ES-I3 (cell line): ENCODE measurements around the gene HES5.

Source experiments
- H3K36me3 ChIP-seq: 2 replicates; pipeline ENCODE4 v1.6.1; 2013; ENCODE audit warnings: mild to moderate bottlenecking, low read length, control low read depth, moderate library complexity; ENCODE audit not compliant: insufficient read depth
- H3K4me1 ChIP-seq: 2 replicates; pipeline ENCODE4 v1.6.1; 2013; ENCODE audit warnings: mild to moderate bottlenecking, control low read depth, low read length; ENCODE audit not compliant: insufficient read depth
- H3K9ac ChIP-seq: 2 replicates; pipeline ENCODE4 v1.6.1; 2013; ENCODE audit warnings: low read depth, mild to moderate bottlenecking, low read length, moderate library complexity
- H3K9me3 ChIP-seq: 2 replicates; pipeline ENCODE4 v1.6.1; 2013; ENCODE audit warnings: mild to moderate bottlenecking, low read length, moderate library complexity; ENCODE audit not compliant: control insufficient read depth, insufficient read depth

HES5 gene

DNA sequence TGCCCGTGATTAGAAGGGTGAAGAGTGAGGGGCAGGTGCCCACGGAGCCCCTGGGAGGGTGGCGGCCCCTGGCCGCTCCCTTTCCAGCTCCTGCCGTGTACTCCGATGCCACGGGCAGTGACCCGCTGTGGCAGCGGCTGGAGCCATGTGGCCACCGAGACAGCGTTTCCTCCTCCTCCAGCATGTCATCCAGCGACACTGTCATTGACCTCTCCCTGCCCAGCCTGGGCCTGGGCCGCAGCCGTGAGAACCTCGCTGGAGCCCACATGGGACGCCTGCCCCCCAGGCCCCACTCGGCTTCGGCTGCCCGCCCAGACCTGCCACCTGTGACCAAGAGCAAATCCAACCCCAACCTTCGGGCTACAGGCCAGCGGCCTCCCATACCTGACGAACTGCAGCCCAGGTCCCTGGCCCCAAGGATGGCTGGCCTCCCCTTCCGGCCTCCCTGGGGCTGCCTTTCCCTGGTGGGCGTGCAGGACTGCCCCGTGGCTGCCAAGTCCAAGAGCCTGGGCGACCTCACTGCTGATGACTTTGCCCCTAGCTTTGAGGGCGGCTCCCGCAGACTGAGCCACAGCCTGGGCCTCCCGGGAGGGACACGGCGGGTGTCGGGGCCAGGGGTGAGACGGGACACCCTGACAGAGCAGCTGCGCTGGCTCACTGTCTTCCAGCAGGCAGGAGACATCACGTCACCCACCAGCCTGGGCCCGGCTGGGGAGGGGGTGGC, 25.7 kb downstream of the HES5 start:
- Histone ChIP-seq H3K4me1 (no peaks in the 10 kb centered on the region; the same call in 1 of the 2 replicates), H3K9ac (no peak overlapping the region), H3K9me3 (no peaks in the 10 kb centered on the region), H3K36me3 (no peaks in the 10 kb centered on the region)

DNA sequence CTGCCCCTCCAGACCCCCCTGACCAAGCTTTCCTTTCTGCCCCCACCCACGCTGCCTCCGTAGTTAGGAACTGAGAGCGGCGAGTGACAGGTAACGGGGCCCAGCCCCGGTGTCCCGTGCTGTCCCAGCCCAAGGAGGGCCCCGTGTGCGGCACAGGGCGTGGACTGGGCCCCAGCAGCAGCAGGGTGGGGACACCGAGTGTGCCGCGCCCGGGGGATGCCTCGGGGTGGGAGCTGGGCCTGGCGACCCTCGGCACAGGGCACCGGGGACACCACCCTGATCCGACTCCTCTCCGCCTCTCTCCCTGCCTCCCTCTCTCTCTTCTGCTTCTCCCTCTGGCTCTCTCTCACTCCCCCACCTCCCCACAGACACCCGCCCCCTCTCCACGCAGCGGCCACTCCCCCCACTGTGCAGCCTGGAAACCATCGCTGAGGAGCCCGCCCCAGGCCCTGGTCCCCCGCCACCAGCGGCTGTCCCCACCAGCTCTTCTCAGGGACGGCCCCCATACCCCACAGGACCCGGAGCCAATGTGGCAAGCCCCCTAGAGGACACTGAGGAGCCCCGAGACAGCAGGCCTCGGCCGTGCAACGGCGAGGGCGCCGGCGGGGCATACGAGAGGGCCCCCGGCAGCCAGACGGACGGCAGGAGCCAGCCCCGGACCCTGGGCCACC, 26.4 kb downstream of the HES5 start:
- no peaks in the 10 kb centered on the region; the same call in 1 of the 2 replicates for H3K4me1 ChIP-seq
- H3K9ac ChIP-seq = no peak overlapping the region
- H3K36me3 ChIP-seq = no peaks in the 10 kb centered on the region
- H3K9me3 ChIP-seq = no peaks in the 10 kb centered on the region

DNA sequence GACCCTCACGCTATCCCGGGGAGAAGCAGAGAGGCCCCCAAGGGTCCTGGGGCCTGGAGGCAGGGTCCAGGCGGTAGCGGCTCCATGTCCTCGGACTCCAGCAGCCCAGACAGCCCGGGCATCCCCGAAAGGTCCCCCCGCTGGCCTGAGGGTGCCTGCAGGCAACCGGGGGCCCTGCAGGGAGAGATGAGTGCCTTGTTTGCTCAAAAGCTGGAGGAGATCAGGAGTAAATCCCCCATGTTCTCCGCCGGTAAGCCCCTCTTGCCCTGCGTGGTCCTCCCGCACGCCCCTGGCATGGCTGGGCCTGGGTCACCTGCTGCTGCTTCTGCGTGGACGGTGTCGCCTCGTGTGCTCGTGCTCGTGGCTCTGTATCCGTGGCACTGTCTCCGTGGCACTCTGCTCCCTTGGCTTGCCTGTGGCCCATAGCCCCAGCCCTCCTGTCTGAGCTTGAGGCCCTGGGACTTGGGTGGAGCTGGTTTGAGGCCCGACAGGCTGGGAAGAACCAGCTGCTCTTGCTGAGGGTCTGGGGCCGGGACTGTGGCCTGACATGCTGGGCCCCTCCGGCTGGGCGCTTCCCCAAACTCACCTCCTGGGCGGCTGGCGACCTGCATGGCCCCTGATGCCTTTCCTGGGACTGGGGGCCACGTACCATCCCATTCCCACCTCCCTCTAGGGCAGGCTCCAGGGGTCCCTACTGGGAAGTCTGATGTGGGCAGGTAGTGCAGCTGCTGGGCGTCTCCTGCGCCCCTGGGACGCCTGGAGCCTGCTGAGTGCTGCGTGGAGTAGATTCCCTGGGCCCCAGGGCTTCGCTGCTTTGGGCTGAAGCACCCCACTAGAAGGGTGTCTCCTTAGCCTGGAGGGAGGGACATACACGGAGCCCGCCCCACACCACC, 27.2 kb downstream of the HES5 start:
- H3K36me3 ChIP-seq = no peaks in the 10 kb centered on the region
- no peak overlapping the region for H3K9ac ChIP-seq
- H3K9me3 ChIP-seq = no peaks in the 10 kb centered on the region
- H3K4me1 ChIP-seq = no peaks in the 10 kb centered on the region; the same call in 1 of the 2 replicates

DNA sequence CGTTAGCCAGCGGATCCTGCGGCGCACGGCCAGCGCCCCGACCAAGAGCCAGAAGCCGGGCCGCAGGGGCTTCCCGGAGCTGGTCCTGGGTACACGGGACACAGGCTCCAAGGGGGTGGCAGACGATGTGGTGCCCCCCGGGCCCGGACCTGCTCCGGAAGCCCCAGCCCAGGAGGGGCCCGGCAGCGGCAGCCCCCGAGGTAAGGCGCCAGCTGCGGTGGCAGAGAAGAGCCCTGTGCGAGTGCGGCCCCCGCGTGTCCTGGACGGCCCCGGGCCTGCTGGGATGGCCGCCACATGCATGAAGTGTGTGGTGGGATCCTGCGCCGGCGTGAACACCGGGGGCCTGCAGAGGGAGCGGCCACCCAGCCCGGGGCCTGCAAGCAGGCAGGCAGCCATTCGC, 27.9 kb downstream of the HES5 start:
- H3K36me3 ChIP-seq = no peaks in the 10 kb centered on the region
- H3K9ac ChIP-seq = no peak overlapping the region
- no peaks in the 10 kb centered on the region; the same call in 1 of the 2 replicates for H3K4me1 ChIP-seq
- no peaks in the 10 kb centered on the region for H3K9me3 ChIP-seq

DNA sequence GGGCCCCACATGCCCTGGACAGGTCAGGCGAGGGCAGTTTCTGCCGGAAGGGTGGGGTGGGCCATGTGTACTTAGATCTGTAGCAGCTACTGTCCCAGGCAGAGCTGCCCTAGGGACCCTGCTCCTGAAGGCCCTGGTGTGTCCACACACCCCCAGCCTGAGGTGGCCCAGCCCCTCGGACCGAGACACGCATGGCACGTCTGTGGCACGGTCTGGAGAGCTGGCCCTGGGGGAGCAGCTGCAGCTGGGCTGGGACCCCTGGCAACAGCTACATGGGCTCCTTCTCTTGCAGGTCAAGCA, 28.3 kb downstream of the HES5 start:
- no peaks in the 10 kb centered on the region for H3K36me3 ChIP-seq
- H3K9ac ChIP-seq = no peak overlapping the region
- no peaks in the 10 kb centered on the region; the same call in 1 of the 2 replicates for H3K4me1 ChIP-seq
- H3K9me3 ChIP-seq = no peaks in the 10 kb centered on the region

DNA sequence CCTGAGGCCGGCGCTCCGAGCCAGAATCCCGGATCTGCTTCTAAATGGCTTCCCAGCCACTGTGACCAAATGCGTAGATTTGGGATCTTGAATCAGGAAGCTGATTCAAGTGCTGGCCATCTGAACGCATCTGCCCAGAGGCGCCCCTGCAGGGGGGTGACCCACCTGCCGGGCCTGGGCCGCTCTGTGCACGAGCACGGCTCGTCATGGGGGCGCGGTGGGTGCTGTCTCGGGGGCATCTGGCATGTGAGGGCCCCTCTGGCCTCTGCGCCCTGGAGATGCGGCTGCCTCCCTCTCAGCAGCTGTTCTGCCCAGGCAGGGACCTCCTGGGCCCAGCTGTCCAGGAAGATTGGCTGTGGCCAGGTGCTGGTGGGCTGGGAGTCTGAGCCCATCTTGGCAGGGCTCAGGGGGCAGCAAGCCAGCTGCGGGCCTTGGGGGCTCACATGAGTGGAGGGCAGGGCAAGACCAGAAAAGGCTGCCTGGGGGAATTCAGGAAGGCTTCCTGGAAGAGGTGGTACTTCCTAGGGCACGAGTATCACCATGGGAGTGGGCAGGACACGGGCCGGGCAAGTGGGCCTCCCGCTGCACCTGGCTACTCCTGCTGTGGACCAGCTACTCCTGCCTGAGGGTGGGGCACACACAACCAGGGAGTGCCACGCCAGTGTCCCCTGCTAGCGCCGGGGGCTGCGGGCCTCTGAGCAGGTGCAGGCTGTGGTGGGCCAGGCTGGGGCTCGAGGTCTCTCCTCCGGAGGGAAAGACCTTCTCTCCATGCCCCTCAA, 28.8 kb downstream of the HES5 start:
- Histone ChIP-seq H3K9ac (no peak overlapping the region), H3K4me1 (no peaks in the 10 kb centered on the region), H3K36me3 (no peaks in the 10 kb centered on the region), H3K9me3 (no peaks in the 10 kb centered on the region)

DNA sequence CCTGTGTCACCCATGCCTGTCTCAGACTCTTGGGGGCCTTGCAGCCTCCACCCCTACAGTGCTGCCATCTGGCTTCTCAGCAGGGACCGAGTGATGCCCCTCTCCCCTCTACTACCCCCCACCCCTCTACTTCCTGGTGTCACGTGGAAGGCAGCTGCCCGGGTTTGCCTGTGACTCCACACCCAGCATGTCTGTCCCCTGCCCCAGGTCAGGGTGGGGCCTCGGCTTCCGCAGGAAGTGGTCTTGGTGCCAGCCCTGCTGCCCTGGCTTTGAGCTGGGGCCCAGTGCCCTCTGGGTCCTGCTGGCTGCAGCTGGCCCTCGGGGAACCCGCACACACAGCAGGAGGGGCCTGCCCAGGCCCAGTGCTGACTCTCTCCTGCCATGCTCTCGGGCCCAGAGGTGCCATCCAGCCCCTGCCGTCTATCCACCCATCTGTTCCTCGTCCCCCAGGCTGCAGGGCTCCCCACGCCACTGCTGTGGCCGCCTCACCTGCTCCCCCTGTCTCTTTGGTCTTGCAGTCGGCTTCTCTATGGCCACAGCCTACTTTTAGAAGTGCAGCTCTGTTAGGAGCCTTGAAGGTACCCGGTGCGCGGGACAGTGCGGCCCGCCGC, 30.0 kb downstream of the HES5 start:
- H3K9me3 ChIP-seq = no peaks in the 10 kb centered on the region
- H3K36me3 ChIP-seq = no peaks in the 10 kb centered on the region
- no peak overlapping the region for H3K9ac ChIP-seq
- H3K4me1 ChIP-seq = no peaks in the 10 kb centered on the region

DNA sequence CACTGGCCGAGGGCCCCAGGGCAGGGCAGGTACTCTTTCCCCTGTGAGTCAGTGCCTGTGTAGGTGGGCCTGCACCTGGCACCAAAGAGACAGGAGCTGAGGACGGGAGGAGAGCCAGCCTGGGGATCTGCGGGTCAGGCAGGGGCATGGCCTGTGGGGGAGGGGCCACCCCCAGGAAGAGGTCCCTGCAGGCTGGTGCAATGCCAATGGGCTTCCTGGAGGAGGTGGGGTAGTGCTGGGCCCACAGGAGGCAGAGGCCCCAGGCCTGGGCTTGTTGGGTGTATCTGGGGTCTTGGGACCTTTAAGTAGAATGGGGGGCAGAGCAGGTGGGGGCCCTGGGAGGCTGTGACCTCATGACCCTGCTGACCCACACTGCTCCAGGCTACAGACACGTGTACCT, 30.8 kb downstream of the HES5 start:
- Histone ChIP-seq H3K9me3 (no peaks in the 10 kb centered on the region), H3K4me1 (no peaks in the 10 kb centered on the region), H3K36me3 (no peaks in the 10 kb centered on the region), H3K9ac (no peak overlapping the region)

DNA sequence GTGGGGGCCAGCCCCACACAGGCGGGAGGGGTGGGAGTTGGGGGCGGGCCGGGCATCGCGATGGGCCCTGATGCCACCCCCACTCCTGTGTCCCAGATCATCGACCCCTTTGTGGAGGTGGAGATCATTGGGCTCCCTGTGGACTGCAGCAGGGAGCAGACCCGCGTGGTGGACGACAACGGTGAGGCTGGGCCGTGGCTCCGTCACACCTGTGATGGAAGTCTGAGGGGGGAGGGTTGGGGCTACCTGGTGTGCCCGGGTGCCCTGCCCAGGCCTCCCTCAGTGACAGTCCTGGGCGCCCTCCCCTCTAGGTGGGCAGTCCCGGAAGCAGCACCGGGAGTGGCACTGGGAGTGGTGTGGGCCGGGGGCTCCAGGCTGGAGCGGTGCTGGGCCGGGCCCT, 31.4 kb downstream of the HES5 start:
- Histone ChIP-seq H3K36me3 (no peaks in the 10 kb centered on the region), H3K4me1 (no peaks in the 10 kb centered on the region), H3K9me3 (no peaks in the 10 kb centered on the region), H3K9ac (no peak overlapping the region)

DNA sequence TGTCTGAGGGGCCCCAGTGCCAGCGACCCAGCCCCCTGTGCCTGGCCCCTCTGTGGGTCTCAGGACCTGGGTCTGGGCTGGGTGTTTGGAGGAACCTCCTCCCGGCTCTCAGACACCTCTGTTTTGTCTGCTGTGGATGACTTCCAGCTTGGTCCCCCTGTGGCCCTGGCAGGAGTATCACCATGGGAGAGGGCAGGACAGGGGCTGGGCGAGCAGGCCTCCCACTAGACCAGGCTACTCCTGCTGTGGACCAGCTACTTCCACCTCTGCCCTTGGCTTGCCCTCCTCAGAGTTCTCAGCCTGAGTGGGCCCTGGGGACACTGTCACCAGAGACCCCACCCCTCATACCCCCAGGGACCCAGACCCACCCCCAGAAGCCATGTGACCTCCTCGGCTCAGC, 32.2 kb downstream of the HES5 start:
- H3K9me3 ChIP-seq = no peaks in the 10 kb centered on the region
- H3K36me3 ChIP-seq = no peaks in the 10 kb centered on the region
- H3K9ac ChIP-seq = no peak overlapping the region
- H3K4me1 ChIP-seq = no peaks in the 10 kb centered on the region

DNA sequence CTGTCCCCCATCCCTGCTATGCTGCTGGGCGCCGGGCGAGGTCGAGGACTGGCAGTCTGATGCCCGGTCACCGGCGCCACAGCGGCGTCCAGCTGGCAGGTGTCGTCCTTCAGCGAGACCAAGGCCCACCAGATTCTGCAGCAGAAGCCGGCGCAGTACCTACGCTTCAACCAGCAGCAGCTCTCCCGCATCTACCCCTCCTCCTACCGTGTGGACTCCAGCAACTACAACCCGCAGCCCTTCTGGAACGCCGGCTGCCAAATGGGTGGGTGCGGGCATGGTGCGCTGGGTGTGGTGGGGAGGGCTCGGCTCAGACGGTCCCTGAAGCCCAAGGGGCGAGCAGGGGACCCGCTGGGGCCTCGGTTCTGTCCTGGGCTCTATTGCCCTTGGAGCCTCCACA, 33.3 kb downstream of the HES5 start:
- no peak overlapping the region for H3K9ac ChIP-seq
- H3K9me3 ChIP-seq = no peaks in the 10 kb centered on the region
- no peaks in the 10 kb centered on the region for H3K36me3 ChIP-seq
- no peaks in the 10 kb centered on the region for H3K4me1 ChIP-seq

DNA sequence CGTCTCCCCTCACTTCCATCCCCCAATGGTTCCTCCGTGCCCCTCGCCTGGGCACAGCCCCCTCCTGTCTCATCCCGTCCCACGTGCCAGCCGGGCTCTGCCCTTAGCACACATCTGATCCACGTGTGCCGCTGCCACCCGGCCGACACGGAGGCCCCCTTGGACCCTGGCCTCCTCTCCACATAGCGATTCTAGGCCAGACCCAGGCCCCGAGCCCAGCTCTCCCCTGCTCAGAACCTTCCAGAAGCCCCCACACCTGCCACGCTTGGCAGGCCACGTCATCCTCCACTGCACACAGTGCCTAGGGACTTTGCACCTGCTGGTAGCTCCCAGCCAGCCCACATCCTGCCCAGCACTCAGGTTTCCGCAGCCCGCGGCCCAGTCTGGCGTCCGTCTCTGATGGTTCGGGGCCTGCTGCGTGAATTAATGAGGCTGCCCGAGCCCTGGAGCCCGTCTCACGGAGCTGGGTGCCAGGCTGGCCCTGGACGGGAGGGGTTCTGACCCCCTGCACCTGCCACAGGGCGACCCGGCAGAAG, 33.9 kb downstream of the HES5 start:
- H3K36me3 ChIP-seq = no peaks in the 10 kb centered on the region
- no peaks in the 10 kb centered on the region for H3K4me1 ChIP-seq
- no peak overlapping the region for H3K9ac ChIP-seq
- no peaks in the 10 kb centered on the region for H3K9me3 ChIP-seq

DNA sequence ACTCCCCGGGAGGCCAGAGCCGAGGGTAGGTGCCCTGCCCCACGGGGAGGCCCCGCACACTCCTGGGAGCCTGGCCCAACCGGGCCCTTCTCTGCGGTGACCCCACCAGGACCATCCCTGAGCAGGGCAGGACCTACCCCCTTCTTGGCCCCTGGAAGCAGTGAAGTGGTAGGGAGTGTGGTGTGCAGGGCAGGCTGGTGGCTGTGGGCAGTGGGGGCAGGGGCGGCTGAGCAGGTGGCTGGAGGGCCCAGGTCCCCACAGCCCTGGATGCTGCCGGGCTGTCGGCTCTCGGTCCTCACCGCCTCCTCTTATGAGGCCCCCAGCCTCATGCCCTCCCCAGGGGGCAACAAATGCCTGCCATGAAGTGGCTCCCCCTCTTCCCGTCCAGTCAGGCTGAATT, 34.5 kb downstream of the HES5 start:
- Histone ChIP-seq H3K9ac (no peak overlapping the region), H3K36me3 (no peaks in the 10 kb centered on the region), H3K4me1 (no peaks in the 10 kb centered on the region), H3K9me3 (no peaks in the 10 kb centered on the region)

DNA sequence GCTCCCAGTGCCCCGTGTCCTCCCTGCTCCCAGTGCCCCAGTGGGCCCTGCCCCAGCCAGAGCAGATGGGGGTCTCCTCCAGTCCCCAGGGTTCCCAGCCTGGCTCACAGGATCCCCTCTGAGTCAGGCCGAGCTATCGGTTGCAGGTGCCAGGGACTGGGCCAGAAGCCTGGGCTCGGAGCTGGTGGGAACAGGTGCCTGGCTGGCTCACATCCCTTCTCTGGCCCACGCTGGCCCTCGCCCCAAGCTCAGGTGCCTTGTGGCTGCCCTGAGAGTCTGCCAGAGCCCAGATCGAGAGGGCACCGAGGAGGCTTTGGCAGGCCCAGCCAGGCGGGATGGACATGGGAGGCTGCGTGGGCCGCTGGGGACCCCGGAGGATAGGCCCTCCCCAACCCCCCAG, 35.0 kb downstream of the HES5 start:
- Histone ChIP-seq H3K9me3 (no peaks in the 10 kb centered on the region), H3K9ac (no peak overlapping the region), H3K36me3 (no peaks in the 10 kb centered on the region), H3K4me1 (no peaks in the 10 kb centered on the region)
